Vagina (tissue), 2 donors: ENCODE results near the gene SMPD2.

Experiments
- POLR2A ChIP-seq, 2 donors: fragments of 450-650 bp; IDR thresholded peaks; one replicate each; pipeline ENCODE4 v1.6.1; 2017; ENCODE audit warnings: antibody characterized with exemption in 2 of 2, mild to moderate bottlenecking in 2 of 2, moderate library complexity in 2 of 2
- POLR2AphosphoS5 ChIP-seq, 2 donors: sonication (generic); formaldehyde crosslinking; IDR thresholded peaks; one replicate each; pipeline ENCODE4 v1.9.0; 2017; ENCODE audit warnings: antibody characterized with exemption in 2 of 2, mild to moderate bottlenecking in 2 of 2, low read depth in 1 of 2; ENCODE audit not compliant: insufficient read depth in 1 of 2
- TF ChIP-seq, protein P1 (sequence below), 3 experiments: fragments of 450-650 bp in 2 of 3; fragments of 200-600 bp in 1 of 3; sonication (generic) in 1 of 3; IDR thresholded peaks; one replicate each; pipeline ENCODE4 v1.5.1; 2017 to 2019; ENCODE audit warnings: antibody characterized with exemption in 3 of 3, mild to moderate bottlenecking in 2 of 3, moderate library complexity in 2 of 3

DNA sequence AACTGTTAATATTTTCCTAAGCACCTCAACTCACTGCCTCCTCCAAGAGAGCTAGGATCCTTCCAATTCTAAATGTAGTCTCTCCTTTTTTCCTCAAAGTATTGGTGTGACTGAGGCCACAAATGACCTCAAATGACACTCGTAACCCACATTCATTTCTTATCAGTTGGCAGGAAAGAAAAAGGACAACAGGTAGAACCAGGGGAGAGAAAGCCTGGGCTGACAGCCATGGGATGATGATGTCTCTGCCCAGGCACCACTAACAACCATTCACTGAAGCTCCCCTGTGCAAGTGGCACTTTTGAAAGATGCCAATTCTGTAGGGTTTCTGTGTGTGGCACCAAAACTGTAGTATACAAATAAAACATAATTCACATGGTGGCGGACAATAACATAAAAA, 35.1 kb downstream of the SMPD2 start:
- TF ChIP-seq, protein P1, sequence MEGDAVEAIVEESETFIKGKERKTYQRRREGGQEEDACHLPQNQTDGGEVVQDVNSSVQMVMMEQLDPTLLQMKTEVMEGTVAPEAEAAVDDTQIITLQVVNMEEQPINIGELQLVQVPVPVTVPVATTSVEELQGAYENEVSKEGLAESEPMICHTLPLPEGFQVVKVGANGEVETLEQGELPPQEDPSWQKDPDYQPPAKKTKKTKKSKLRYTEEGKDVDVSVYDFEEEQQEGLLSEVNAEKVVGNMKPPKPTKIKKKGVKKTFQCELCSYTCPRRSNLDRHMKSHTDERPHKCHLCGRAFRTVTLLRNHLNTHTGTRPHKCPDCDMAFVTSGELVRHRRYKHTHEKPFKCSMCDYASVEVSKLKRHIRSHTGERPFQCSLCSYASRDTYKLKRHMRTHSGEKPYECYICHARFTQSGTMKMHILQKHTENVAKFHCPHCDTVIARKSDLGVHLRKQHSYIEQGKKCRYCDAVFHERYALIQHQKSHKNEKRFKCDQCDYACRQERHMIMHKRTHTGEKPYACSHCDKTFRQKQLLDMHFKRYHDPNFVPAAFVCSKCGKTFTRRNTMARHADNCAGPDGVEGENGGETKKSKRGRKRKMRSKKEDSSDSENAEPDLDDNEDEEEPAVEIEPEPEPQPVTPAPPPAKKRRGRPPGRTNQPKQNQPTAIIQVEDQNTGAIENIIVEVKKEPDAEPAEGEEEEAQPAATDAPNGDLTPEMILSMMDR (IDR thresholded peaks at IDR 0.05) = no peak
- no peak for TF ChIP-seq POLR2AphosphoS5 (IDR thresholded peaks at IDR 0.05; ENCODE audit: insufficient read depth in 1 of 2, low read depth in 1 of 2)
- no peak for TF ChIP-seq POLR2A (IDR thresholded peaks at IDR 0.05)
